MCF 10A (cell line): ENCODE results near the gene COA6. TPM values are rescaled to one million over a fixed set of nuclear protein-coding genes. Genes with fewer than 3 reads are reported as not detected.

Experiments
- BruUV-seq: library from RNA; stranded (reverse); fragments of 400-500 nt; replicated peaks from 2 replicates; lab custom pipeline; 2021; lab: Mats Ljungman, UMichigan
- CTCF ChIA-PET: fragments of 300-600 bp; sonication (Branson Sonifier 250); formaldehyde crosslinking; extraction: SDS; loops from one replicate; lab custom pipeline; 2021; ENCODE audit warnings: antibody characterized with exemption, inconsistent platforms; lab: Yijun Ruan, JAX
- POLR2A ChIA-PET: fragments of 300-600, 350-650 bp; sonication (Branson Sonifier 250); formaldehyde crosslinking; extraction: SDS; loops from one replicate; lab custom pipeline; 2020; ENCODE audit warnings: antibody characterized with exemption, inconsistent platforms; lab: Yijun Ruan, JAX
- DNase-seq: peaks from one replicate; pipeline ENCODE4 v3.0.0-alpha.2; 2018; ENCODE audit not compliant: unreplicated experiment
- H3K27ac Mint-ChIP-seq: one replicate; pipeline ENCODE4 v1.8.0; 2022; ENCODE audit warnings: mild to moderate bottlenecking, low read depth, mixed read lengths; ENCODE audit not compliant: unreplicated experiment
- H3K27me3 Mint-ChIP-seq: one replicate; pipeline ENCODE4 v1.8.0; 2022; ENCODE audit warnings: mixed read lengths; ENCODE audit not compliant: insufficient read depth, unreplicated experiment
- H3K36me3 Mint-ChIP-seq: one replicate; pipeline ENCODE4 v1.8.0; 2022; ENCODE audit warnings: mild to moderate bottlenecking, moderate library complexity, mixed read lengths; ENCODE audit not compliant: insufficient read depth, unreplicated experiment
- H3K4me1 Mint-ChIP-seq: one replicate; pipeline ENCODE4 v1.8.0; 2022; ENCODE audit warnings: mixed read lengths; ENCODE audit not compliant: insufficient read depth, unreplicated experiment
- H3K4me3 Mint-ChIP-seq: one replicate; pipeline ENCODE4 v1.8.0; 2022; ENCODE audit warnings: mild to moderate bottlenecking, moderate library complexity, mixed read lengths; ENCODE audit not compliant: unreplicated experiment
- H3K9me3 Mint-ChIP-seq: one replicate; pipeline ENCODE4 v1.8.0; 2022; ENCODE audit warnings: mixed read lengths; ENCODE audit not compliant: unreplicated experiment
- CTCF ChIP-seq: fragments of 200-600 bp; IDR thresholded peaks from one replicate; pipeline ENCODE4 v1.8.0; 2022; ENCODE audit warnings: antibody characterized with exemption, mild to moderate bottlenecking; ENCODE audit not compliant: unreplicated experiment
- intact Hi-C: fragments of 100-400 bp; cut with micrococcal nuclease; formaldehyde crosslinking; loops from 2 replicates; pipeline ENCODE4 v1.14.1; 2022
- total RNA-seq: library from RNA; stranded (reverse); gene quantifications from 2 replicates; pipeline ENCODE4 v1.2.3, GENCODE V29; 2022

COA6 gene
- total RNA-seq, 1 experiment from 2014 or later, result 115 TPM

GRCh38 chr1:234381699-234382555 is 8.7 kb downstream of the COA6 start:
- H3K27ac Mint-ChIP-seq, result peak overlapping the region; percentile 55
- no peak for DNase-seq
- H3K4me1 Mint-ChIP-seq, result peaks cover 15% of the 10 kb centered on the region
- POLR2A ChIA-PET, result interaction anchor here (0.5 to 5.7 kb wide), 3 partner anchors 9 to 743 kb away, joined by 4 to 97 read pairs (median 5); partner anchors contain the start of gene COA6
- no peak overlapping the region for H3K4me3 Mint-ChIP-seq
- H3K36me3 Mint-ChIP-seq, result peaks cover 82% of the 10 kb centered on the region
- CTCF ChIA-PET, result interaction anchor here (1.5 kb wide), 1 partner anchor 55 kb away, joined by 3 read pairs; no protein-coding TSS in a partner anchor
- H3K27me3 Mint-ChIP-seq, result no peaks in the 10 kb centered on the region
- no peak for TF ChIP-seq CTCF
- intact Hi-C loops, result no loop called here
- no peaks in the 10 kb centered on the region for H3K9me3 Mint-ChIP-seq
- BruUV-seq, result no TSS peak

- CTCF ChIA-PET, result interaction anchor here (1.3 kb wide), 1 partner anchor 77 kb away, joined by 5 read pairs; no protein-coding TSS in a partner anchor
- DNase-seq, result no peak
- H3K4me3 Mint-ChIP-seq, result no peak overlapping the region
- no peaks in the 10 kb centered on the region for H3K4me1 Mint-ChIP-seq
- peaks cover 65% of the 10 kb centered on the region for H3K36me3 Mint-ChIP-seq
- no peaks in the 10 kb centered on the region for H3K27me3 Mint-ChIP-seq
- no TSS peak for BruUV-seq
- no peak for TF ChIP-seq CTCF
- intact Hi-C loops, result no loop called here
- H3K9me3 Mint-ChIP-seq, result no peaks in the 10 kb centered on the region
- peak overlapping the region; percentile 53 for H3K27ac Mint-ChIP-seq
- POLR2A ChIA-PET, result interaction anchor here (0.6 to 5.7 kb wide), 7 partner anchors 9 to 1206 kb away, joined by 3 to 97 read pairs (median 4); partner anchors contain the start of gene COA6
Observed at GRCh38 chr1:234386122-234386521, 12.9 kb downstream of the COA6 start.

GRCh38 chr1:234388094-234388493 is 14.8 kb downstream of the COA6 start:
- TF ChIP-seq CTCF, result no peak
- Mint-ChIP-seq H3K27me3 (no peaks in the 10 kb centered on the region), H3K27ac (no peak overlapping the region), H3K4me1 (no peaks in the 10 kb centered on the region), H3K4me3 (no peak overlapping the region), H3K36me3 (peaks cover 71% of the 10 kb centered on the region), H3K9me3 (no peaks in the 10 kb centered on the region)
- DNase-seq, result no peak
- CTCF ChIA-PET, result interaction anchor here (0.6 to 1.0 kb wide), 4 partner anchors 9 to 273 kb away, joined by 3 to 5 read pairs (median 4); partner anchors contain the start of gene COA6
- intact Hi-C loops, result no loop called here
- BruUV-seq, result no TSS peak
- POLR2A ChIA-PET, result interaction anchor here (0.7 to 2.1 kb wide), 6 partner anchors 9 to 51 kb away, joined by 3 to 25 read pairs (median 4); partner anchors contain the start of gene COA6

- no peak for TF ChIP-seq CTCF
- no peaks in the 10 kb centered on the region for H3K27me3 Mint-ChIP-seq
- peaks cover 74% of the 10 kb centered on the region for H3K36me3 Mint-ChIP-seq
- no peak overlapping the region for H3K4me3 Mint-ChIP-seq
- H3K27ac Mint-ChIP-seq, result no peak overlapping the region
- no peak for DNase-seq
- BruUV-seq, result no TSS peak
- no peaks in the 10 kb centered on the region for H3K9me3 Mint-ChIP-seq
- ChIA-PET POLR2A (interaction anchor here (1.0 to 4.1 kb wide), 2 partner anchors 9 to 20 kb away, joined by 3 to 30 read pairs; partner anchors contain the start of gene COA6), CTCF (interaction anchor here (0.7 to 3.9 kb wide), 9 partner anchors 9 to 690 kb away, joined by 3 to 14 read pairs (median 3); no protein-coding TSS in a partner anchor)
- H3K4me1 Mint-ChIP-seq, result peaks cover 5% of the 10 kb centered on the region
- intact Hi-C loops, result no loop called here
Observed at GRCh38 chr1:234393190-234393589, 19.9 kb downstream of the COA6 start.
